GM18873 (cell line): ENCODE results near the gene NEURL4.
"Not testable (repeated sequence)": the region's sequence is repeated elsewhere in the genome, so short reads cannot be mapped to it uniquely, and the experiment has no call there.

ENCODE experiments used
- ATAC-seq: cut with Tn5 transposase; IDR thresholded peaks from one replicate; pipeline ENCODE4 v1.9.1; 2021; ENCODE audit warnings: mild to moderate bottlenecking, moderate library complexity, moderate number of reproducible peaks; ENCODE audit not compliant: unreplicated experiment, low FRiP score

The NEURL4 gene

DNA sequence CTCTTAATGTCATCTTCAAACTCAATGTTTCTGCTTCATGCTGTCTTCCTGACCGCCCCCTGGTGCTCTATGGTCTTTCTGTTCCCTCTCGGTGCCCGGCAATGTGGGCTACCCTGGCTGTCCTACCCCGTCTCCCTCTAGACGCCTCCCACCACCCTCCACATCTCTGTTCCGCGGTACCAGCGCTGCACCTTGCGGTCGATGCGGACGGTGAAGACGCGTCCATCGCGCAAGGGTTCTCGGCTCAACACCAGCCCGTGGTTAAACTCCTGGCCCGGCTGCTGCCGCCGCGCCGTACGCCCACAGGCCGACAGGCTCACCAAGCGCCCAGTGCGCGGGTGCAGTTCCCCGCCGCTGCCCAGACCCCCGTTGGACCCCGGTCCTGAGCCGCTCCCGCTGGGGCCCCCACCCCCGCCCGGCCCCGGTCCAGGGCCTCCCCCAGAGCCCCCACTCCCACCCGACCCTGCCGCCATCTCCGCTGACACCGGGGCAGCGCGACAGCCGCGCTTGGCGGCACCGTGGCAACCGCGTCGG is at the start of gene NEURL4:
NEURL4 (minus strand) TSS at position 496 of the 534 bp plus-strand sequence; CDS start at position 473, 23 bp downstream.
- ATAC-seq: no peak

DNA sequence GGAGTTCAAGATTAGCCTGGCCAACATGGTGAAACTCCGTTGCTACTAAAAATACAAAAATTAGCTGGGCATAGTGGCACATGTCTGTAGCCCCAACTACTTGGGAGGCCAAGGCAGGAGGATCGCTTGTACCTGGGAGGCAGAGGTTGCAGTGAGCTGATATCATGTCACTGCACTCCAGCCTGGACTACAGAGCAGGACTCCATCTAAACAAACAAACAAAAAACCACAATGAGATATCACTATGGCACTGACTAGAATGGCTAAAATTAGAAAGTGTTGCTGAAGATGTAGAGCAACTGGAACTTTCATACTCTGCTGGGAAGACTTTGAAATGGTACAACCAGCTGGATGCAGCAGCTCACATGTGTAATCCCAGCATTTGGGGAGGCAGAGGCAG is 45.2 kb upstream of the NEURL4 start:
- ATAC-seq: no peak

DNA sequence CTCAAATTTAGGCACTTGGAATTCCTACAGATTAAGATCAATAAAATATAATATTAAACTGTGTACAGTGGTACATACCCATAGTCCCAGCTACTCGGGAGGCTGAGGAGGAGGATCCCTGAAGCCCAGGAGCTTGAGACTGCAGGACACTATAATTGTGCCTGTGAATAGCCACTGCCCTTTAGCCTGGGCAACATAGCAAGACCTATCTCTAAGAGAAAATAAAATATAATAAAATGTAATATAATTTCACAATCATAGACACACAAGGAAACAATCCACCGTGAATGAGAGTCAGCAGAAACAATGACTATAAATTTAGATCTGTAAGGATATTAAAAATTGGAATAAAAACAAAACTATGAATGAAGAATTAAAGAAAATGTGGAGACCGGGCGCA is 41.7 kb upstream of the NEURL4 start:
- ATAC-seq: no peak

DNA sequence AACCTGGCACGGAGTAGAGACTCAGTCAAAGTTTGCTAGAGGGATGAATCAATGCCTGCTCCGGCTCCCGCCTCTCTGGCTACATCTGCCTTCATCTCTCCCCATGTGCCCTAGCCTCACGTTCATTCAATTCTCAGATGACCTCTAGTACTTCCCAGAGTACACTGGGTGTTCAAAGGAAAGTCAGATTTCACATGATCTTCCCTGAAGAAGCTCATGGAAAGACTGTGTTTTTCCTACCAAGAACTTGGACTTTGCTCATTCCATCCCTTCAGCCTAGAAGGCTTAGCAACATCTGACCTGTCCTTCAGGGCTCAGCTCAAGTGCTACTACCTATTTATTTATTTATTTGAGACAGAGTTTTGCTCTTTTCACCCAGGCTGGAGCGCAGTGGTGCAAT is 40.7 kb upstream of the NEURL4 start:
- no peak for ATAC-seq

DNA sequence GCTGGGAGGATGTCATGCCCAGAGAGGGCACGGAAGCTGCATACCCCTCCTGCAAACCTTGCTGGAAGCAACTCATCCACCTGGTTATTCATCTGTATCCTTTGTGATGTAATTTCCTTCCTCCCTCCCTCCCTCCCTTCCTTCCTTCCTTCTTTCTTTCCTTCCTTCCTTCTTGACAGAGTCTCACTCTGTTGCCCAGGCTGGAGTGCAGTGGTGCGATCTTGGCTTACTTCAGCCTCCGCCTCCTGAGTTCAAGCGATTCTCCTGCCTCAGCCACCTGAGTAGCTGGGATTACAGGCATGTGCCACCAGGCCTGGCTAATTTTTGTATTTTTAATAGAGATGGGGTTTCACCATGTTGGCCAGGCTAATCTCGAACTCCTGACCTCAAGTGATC is 39.5 kb upstream of the NEURL4 start:
- not testable (repeated sequence) for ATAC-seq

DNA sequence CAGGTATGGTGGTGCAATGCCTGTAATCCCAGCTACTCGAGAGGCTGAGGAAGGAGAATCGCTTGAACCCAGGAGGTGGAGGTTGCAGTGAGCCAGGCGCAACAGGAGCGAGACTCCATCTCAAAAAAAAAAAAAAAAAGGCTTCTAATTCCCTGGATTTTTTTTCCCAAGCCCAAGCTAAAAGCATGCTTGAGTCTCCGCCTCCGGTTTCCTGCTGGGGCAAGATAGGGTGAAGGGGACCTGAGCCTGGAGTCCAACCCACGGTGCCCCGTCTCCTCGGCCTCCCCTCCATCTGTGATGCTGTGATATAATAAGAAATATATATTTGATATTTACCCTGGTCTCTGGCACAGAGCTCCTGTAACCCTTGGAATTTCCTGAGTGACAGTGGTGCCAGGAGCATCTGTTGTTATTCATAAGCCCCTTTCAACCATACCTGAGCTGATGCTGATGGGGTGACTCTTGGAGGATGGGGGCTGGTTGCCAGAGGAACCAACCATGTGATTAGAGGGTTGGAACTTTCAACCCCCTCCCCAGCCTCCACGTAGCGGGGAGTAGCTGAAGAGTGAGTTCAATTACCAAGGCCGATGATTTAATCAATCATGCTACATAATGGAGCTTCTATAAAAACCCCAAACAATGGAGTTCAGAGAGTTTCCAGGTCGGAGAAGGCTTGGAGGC is 38.9 kb upstream of the NEURL4 start:
- ATAC-seq: no peak

DNA sequence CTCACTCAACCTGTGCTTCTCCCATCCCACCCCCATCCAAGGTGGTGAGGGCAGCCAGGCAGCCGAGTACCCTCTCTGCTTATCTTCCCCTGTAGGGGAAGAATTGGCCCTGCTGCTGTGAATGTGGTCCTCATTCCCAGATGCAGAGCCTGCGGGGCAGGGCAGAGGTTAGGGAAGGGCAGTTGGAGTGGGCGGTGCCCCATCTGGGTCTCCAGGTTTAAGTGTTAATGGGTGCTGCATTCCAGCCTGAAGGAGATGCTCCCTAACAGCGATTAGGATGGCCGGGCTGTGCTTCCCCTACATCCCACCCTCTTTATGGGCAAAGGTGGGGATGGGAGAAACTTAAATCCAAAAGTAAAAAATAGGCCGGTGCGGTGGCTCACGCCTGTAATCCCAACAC is 37.9 kb upstream of the NEURL4 start:
- no peak for ATAC-seq

DNA sequence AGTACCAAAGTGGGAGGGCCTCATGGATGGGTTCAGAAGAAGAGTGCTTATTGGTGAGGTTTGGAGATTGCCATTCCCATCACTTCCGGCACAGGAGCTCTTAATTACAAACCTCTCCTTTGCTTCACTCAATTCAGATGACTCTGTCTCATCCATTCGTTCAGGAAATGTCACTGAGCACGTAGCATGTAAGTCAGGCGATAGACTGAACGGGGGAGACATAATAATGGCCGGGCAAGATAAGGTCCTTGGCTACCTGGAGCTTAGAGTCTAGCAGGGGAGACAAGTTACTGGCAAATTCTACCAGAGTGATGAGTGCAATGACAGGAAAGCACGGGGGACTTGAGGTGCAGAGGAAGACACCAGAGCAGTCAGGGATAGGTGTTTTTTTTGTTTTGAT is 36.8 kb upstream of the NEURL4 start:
- not testable (repeated sequence) for ATAC-seq

DNA sequence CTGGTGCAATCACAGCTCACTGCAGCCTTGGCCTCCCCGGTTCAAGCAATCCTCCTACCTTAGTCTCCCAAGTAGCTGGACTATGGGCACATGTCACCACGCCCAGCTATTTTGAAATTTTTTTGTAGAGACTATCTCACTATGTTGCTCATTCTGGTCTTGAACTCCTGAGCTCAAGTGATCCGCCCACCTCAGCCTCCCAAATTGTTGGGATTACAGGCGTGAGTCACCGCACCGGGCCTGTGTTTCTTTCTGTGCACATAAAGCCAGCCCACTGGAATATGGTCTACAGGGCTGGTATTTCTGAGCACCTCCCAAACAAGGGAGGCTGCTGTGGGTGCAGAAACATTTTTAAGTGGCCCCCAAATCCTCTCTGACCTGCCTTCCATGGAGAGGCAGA is 34.2 kb upstream of the NEURL4 start:
- no peak for ATAC-seq

DNA sequence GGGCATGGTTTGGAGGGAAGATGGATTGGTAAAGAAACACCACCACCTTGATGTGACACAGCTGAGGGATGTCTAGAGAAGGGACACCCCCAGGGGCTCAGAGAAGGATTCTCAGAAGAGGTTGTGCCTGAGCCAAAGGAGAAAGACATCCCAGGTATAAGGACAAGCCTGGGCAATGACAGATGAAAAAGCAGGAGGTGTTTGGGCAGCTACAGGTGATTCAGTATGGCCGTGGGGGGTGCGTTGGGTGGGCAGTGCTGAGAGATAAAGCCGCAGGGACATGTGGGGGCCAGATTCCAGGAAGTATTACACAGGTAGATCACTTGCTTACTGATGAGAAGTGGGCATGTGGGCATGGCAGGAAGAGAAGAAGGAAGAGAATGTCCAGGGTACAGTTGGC is 32.8 kb upstream of the NEURL4 start:
- ATAC-seq: no peak

DNA sequence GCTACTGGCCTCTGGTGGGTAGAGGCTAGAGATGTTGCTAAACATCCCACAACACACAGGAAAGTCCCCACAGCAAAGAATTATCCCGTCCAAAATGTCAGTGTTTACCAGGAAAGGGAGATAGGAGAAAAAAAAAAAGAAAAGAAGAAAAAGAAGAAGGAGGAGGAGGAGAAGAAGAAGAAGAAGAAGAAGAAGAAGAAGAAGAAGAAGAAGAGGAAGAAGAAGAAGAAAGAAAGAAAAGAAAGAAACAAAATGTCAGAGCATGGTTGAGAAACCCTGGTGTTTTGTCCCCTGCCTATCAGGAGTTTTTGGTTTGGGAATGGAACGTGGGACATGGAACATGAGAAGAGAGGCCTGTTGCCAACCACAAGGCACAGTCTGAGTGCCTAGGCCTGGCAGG is 28.2 kb upstream of the NEURL4 start:
- ATAC-seq: no peak

DNA sequence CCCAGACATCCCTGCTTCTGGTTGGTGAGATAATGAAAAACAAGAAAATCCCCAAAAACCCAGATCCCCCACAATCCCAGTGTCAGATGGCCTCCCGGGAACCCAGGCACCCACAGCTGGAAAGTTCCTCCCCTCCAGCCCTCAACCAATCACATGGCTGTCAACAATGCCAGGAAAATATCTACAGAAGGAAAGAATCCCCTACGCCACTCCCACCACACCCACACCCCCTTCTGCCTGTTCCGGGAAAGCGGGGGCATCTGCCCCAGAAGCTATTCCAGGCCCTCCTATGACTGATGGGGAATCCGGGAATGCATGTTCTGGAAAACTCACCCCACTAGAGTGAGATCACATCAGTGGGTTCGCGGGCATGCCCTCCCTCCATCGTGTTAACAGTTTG is 27.6 kb upstream of the NEURL4 start:
- no peak for ATAC-seq

DNA sequence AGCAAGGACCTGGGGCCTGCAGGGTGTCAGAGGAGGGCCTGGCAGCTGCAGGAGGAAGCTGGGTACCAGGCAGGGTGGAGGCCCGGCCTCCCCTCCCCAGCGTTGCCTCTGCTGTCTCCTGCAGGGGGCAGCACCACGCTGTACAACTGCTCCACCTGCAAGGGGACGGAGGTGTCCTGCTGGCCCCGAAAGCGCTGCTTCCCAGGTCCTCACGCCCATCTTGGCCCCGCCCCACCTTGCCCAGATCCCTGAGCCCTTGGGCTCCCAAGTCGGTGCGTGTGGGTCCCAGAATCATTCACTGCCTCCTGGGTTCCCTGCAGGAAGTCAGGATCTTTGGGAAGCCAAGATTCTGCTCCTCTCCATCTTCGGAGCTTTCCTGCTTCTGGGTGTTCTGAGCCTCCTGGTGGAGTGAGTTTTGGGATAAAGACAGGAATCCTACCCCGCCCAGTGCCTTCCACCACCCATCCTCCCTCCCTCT is 27.0 kb upstream of the NEURL4 start:
- no peak for ATAC-seq

DNA sequence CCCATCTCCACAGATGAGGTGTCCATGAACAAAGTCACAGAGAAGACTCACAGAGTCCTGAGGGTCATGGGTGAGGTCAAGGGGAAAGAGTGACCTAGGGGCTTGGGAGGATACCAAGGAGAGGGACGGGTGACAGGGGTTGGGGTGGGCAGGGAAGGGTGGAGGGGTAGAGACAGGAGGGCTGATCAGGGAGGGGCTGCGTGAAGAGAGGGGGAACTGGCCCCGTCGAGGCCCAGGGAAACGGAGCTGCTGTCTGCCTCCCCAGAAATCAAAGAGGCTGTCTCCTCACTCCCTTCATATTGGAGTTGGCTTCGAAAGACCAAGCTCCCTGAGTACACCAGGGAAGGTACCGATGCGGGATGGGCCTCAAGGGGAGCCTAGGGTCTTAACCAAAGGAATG is 26.4 kb upstream of the NEURL4 start:
- ATAC-seq: no peak

DNA sequence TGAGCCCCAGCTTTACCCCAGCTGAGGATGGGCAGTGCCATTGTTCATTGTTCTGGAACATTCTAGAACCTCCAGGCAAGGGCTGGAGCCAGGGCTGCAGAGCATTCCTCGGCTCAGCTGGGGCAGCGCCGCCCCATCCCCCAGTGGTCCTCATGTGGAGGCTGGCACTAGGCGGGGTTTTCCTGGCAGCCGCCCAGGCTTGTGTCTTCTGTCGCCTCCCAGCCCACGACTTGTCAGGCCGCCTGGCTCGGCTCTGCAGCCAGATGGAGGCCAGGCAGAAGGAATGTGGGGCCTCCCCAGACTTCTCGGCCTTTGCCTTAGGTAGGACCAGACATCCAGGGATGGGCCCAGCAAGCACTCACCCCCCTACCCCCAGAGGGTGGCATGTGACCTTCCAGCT is 25.9 kb upstream of the NEURL4 start, which contains the start of gene TMEM95:
TMEM95 (plus strand) TSS at position 104 of the 400 bp plus-strand sequence; CDS start at position 153, 49 bp downstream.
- no peak for ATAC-seq

DNA sequence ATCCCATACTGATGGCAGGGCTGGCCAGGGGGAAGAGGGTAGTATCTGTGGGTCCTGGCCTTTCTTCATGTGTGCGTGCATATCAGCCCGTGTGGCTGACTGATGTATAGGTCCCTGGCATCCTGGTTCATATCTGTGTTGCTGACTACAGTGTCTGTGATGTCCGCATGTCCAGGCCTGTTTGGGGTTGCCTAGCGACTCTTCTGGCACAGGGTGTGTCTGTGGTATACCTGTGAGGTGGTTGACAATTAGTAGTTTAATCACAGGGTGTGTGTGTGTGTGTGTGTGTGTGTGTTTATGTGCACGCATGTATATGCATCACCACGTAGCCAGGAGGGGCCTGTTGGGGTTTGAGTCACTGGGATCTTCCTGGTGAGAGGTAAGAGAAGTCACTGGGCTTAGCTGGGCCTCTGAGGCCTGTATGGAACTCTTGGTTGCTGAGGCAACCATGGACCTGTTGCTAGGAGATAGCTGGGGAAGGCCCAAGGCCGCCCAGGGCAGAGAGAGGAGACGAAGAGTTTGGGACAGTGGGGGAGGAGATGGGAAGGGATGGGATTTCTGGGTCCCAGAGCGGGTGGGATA is 25.2 kb upstream of the NEURL4 start:
- ATAC-seq: no peak

DNA sequence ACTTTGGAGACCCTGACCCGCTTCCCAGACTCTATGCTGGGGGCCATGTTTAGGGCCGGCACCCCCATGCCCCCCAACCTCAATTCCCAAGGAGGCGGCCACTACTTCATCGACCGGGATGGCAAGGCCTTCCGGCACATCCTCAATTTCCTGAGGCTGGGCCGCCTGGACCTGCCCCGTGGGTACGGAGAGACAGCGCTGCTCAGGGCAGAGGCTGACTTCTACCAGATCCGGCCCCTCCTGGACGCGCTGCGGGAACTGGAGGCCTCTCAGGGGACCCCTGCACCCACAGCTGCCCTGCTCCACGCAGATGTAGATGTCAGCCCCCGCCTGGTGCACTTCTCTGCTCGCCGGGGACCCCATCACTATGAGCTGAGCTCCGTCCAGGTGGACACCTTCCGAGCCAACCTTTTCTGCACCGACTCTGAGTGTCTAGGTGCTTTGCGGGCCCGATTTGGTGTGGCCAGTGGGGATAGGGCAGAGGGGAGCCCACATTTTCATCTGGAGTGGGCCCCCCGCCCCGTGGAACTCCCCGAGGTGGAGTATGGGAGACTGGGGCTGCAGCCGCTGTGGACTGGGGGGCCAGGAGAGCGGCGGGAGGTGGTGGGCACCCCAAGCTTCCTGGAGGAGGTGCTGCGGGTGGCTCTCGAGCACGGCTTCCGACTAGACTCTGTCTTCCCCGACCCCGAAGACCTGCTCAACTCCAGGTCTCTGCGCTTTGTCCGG is 23.9 kb upstream of the NEURL4 start:
- ATAC-seq: no peak

DNA sequence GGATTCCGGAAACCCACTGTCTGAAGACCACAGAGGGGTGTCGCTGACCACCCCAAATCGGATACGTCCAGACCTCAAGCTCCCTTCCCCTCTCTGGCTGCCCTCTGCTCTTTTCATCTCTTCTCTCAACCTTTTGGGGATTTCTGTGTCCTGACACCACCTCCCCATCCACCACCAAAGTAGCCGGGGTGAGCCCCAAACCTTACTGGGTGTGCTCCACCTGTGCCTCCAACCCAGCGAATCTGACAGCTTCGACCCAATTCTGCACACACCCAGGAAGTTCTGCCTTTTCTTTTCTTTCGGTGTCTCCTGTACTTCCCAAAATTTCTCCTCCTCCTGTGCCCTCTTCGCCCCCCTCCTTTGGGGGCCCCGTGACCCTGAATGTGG is 23.4 kb upstream of the NEURL4 start:
- ATAC-seq: no peak

DNA sequence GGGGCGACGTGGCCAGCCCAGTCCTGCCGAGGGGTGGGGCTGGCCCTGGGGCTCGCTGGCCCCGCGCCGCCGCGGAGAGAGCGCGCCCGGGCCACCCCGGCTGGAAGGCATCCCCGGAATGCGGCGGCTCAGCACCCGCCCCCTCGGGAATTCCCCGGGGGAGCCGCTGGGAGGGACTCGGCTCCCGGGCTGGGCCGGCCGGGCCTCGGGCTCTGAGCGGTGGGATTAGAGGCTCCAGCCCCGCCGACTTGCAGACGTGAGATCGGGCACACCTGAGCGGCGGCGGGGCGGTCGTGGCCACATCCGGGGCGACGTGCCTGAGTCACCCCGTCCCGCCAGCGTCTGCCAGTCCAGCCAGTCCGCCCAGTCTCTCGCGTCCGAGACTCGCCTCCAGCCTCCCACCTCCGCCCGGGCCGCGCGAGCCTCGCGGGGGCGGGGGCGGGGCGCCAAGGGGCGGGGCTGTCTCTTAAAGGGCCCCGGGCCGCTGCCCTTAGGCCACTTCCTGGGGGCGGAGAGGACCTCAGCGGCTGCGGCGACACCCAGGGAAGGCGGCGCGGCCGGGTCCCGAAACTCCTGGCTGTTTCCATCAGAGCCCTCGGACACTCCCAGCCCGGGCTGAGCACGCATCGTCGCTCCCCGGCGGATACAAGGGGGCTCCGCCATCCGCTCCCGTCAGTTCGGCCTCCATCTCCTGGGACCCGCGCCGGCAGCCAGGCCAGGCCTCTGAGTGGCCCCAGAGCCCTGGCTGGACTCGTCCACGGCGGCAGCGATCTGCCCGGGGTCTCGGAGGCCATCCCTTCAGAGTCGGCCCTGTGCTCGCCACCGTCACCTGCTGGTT is 22.7 kb upstream of the NEURL4 start, which contains the start of gene KCTD11:
KCTD11 (plus strand) TSS at position 498 of the 838 bp plus-strand sequence.
- ATAC-seq: peak; percentile 50

DNA sequence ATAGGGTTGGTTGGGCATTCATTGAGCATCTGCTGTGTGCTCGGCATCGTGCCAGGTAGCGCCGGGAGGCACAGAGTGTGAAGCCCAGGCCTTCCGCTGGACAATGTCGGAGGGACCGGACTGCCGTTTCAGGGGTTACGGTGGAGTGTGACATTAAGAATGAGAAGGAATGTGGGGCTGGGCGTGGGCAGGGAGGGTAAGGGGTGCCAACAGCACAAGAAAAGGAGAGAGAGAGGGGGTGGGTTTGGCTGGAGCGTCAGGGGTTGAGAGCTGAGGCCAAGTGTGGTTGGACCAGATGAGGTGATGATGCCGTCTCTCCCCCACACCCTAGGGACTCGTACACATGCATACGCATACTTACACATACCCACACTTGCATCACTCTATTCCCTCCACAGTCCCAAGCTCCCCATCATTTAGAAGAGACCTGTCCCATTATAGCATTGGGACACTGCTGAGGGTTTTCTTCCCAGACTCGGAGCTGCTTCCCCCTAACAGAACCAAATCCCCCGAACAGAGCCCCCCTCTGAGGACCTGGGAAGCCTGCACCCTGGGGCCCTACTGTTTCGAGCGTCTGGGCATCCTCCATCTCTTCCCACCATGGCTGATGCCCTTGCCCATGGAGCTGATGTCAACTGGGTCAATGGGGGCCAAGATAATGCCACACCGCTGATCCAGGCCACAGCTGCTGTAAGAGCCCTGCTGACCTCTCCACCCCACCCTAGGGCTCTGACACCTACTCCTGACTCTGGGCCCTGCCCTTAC is 19.5 kb upstream of the NEURL4 start:
- no peak for ATAC-seq
